Measurements from ENCODE around the gene PRRT2. TPM values are rescaled to one million over a fixed set of nuclear protein-coding genes. Genes with fewer than 3 reads are reported as not detected.
A peak's percentile ranks its signal among the peaks of the same experiment; 100 is the strongest.

The PRRT2 gene
- total and polyA plus RNA-seq, 10 of the 15 experiments (the other 5 are each of a cell fraction or from before 2014, with no cell fraction given): 0.08 to 0.49 (median 0.12) TPM; not detected in 4

DNA sequence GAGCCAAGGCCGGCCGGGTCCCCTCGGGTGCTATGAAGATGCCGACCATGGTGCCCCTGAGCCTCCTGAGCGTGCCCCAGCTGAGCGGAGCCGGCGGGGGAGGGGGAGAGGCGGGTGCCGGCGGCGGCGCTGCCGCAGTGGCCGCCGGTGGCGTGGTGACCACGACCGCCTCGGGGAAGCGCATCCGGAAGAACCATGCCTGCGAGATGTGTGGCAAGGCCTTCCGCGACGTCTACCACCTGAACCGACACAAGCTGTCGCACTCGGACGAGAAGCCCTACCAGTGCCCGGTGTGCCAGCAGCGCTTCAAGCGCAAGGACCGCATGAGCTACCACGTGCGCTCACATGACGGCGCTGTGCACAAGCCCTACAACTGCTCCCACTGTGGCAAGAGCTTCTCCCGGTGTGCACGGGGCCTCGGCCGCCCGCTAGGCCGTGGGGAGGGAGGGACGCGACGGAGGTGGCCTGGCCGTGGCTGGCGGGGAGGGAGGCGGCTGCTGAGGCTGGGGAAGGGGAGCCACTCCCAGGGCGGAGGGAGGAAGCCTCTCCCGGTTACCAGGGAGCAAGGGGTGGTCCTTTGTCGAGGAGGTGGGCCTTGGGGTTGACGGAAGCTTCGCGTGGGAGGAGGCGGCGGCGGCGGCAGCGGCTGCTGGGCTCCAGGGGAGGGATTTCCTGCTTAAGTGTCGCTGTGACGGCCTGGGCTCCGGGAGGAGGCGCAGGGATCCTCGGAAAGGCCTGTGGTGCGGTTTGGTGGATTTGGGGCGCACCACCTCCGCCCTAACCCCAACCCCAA is 4.4 kb upstream of the PRRT2 start (continued):
- TF ChIP-seq CBX3 (IDR thresholded peaks at IDR 0.05; ENCODE audit: borderline replicate concordance, low read depth) (no peak), IKZF2 (IDR thresholded peaks at IDR 0.05) (peak; percentile 74; a peak in 3 of 4 replicates), WRNIP1 (IDR thresholded peaks at IDR 0.05; ENCODE audit: borderline replicate concordance, low read depth, low read length) (no peak), RAD21 (IDR thresholded peaks at IDR 0.05; ENCODE audit: insufficient read depth, low read depth, low read length) (peak; percentile 48), BCL3 (IDR thresholded peaks at IDR 0.05; ENCODE audit: borderline replicate concordance, insufficient read depth, low read depth, low read length, poor library complexity, severe bottlenecking) (no peak), SIN3A (IDR thresholded peaks at IDR 0.05; ENCODE audit: low read depth, low read length) (peak; percentile 83; the same call in 1 of the 2 replicates), ZNF622 (IDR thresholded peaks at IDR 0.05) (no peak), E2F4 (IDR thresholded peaks at IDR 0.05; ENCODE audit: low read depth, low read length) (no peak), CREM (IDR thresholded peaks at IDR 0.05; ENCODE audit: low read depth) (no peak)
- TF ChIP-seq, protein P1, sequence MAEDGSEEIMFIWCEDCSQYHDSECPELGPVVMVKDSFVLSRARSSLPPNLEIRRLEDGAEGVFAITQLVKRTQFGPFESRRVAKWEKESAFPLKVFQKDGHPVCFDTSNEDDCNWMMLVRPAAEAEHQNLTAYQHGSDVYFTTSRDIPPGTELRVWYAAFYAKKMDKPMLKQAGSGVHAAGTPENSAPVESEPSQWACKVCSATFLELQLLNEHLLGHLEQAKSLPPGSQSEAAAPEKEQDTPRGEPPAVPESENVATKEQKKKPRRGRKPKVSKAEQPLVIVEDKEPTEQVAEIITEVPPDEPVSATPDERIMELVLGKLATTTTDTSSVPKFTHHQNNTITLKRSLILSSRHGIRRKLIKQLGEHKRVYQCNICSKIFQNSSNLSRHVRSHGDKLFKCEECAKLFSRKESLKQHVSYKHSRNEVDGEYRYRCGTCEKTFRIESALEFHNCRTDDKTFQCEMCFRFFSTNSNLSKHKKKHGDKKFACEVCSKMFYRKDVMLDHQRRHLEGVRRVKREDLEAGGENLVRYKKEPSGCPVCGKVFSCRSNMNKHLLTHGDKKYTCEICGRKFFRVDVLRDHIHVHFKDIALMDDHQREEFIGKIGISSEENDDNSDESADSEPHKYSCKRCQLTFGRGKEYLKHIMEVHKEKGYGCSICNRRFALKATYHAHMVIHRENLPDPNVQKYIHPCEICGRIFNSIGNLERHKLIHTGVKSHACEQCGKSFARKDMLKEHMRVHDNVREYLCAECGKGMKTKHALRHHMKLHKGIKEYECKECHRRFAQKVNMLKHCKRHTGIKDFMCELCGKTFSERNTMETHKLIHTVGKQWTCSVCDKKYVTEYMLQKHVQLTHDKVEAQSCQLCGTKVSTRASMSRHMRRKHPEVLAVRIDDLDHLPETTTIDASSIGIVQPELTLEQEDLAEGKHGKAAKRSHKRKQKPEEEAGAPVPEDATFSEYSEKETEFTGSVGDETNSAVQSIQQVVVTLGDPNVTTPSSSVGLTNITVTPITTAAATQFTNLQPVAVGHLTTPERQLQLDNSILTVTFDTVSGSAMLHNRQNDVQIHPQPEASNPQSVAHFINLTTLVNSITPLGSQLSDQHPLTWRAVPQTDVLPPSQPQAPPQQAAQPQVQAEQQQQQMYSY (CRISPR knock-in tag; IDR thresholded peaks at IDR 0.05): no peak
- TF ChIP-seq, protein P2, sequence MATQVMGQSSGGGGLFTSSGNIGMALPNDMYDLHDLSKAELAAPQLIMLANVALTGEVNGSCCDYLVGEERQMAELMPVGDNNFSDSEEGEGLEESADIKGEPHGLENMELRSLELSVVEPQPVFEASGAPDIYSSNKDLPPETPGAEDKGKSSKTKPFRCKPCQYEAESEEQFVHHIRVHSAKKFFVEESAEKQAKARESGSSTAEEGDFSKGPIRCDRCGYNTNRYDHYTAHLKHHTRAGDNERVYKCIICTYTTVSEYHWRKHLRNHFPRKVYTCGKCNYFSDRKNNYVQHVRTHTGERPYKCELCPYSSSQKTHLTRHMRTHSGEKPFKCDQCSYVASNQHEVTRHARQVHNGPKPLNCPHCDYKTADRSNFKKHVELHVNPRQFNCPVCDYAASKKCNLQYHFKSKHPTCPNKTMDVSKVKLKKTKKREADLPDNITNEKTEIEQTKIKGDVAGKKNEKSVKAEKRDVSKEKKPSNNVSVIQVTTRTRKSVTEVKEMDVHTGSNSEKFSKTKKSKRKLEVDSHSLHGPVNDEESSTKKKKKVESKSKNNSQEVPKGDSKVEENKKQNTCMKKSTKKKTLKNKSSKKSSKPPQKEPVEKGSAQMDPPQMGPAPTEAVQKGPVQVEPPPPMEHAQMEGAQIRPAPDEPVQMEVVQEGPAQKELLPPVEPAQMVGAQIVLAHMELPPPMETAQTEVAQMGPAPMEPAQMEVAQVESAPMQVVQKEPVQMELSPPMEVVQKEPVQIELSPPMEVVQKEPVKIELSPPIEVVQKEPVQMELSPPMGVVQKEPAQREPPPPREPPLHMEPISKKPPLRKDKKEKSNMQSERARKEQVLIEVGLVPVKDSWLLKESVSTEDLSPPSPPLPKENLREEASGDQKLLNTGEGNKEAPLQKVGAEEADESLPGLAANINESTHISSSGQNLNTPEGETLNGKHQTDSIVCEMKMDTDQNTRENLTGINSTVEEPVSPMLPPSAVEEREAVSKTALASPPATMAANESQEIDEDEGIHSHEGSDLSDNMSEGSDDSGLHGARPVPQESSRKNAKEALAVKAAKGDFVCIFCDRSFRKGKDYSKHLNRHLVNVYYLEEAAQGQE (IDR thresholded peaks at IDR 0.05; ENCODE audit: low read depth, low read length): no peak
- TF ChIP-seq, protein P3, sequence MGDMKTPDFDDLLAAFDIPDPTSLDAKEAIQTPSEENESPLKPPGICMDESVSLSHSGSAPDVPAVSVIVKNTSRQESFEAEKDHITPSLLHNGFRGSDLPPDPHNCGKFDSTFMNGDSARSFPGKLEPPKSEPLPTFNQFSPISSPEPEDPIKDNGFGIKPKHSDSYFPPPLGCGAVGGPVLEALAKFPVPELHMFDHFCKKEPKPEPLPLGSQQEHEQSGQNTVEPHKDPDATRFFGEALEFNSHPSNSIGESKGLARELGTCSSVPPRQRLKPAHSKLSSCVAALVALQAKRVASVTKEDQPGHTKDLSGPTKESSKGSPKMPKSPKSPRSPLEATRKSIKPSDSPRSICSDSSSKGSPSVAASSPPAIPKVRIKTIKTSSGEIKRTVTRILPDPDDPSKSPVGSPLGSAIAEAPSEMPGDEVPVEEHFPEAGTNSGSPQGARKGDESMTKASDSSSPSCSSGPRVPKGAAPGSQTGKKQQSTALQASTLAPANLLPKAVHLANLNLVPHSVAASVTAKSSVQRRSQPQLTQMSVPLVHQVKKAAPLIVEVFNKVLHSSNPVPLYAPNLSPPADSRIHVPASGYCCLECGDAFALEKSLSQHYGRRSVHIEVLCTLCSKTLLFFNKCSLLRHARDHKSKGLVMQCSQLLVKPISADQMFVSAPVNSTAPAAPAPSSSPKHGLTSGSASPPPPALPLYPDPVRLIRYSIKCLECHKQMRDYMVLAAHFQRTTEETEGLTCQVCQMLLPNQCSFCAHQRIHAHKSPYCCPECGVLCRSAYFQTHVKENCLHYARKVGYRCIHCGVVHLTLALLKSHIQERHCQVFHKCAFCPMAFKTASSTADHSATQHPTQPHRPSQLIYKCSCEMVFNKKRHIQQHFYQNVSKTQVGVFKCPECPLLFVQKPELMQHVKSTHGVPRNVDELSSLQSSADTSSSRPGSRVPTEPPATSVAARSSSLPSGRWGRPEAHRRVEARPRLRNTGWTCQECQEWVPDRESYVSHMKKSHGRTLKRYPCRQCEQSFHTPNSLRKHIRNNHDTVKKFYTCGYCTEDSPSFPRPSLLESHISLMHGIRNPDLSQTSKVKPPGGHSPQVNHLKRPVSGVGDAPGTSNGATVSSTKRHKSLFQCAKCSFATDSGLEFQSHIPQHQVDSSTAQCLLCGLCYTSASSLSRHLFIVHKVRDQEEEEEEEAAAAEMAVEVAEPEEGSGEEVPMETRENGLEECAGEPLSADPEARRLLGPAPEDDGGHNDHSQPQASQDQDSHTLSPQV (IDR thresholded peaks at IDR 0.05): no peak
- TF ChIP-seq, protein P4, sequence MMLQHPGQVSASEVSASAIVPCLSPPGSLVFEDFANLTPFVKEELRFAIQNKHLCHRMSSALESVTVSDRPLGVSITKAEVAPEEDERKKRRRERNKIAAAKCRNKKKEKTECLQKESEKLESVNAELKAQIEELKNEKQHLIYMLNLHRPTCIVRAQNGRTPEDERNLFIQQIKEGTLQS (IDR thresholded peaks at IDR 0.05; ENCODE audit: borderline replicate concordance, extremely low read depth, low read depth, low read length): no peak

Measured in GM12878 (cell line).